B cell (primary cell): ENCODE data around the gene BRF1.

Experiments
- CTCF ChIP-seq: fragments of 200-600 bp; IDR thresholded peaks from one replicate; pipeline ENCODE4 v1.8.0; 2022; ENCODE audit warnings: antibody characterized with exemption, mild to moderate bottlenecking
- EZH2 ChIP-seq: IDR thresholded peaks from 2 replicates; pipeline ENCODE4 v1.6.1; 2012; ENCODE audit warnings: borderline replicate concordance, low read depth, mild to moderate bottlenecking, moderate library complexity, low read length; ENCODE audit not compliant: insufficient read depth, poor library complexity, severe bottlenecking

- TF ChIP-seq CTCF (peak; percentile 73), EZH2 (no peak)
Measured at GRCh38 chr14:105168979-105169507, 131.8 kb downstream of the BRF1 start.
